ENCODE data around the gene LPCAT2.

LPCAT2 gene

GRCh38 chr16:55563797-55564196 lies 54.9 kb downstream of the LPCAT2 start:
- no peak for DNase-seq
- Histone ChIP-seq H3K27ac (ENCODE audit: insufficient read depth, low read length, poor library complexity, severe bottlenecking) (no peak overlapping the region), H3K4me3 (ENCODE audit: insufficient read depth, low read depth, low read length, poor library complexity, severe bottlenecking) (no peak overlapping the region), H3K36me3 (ENCODE audit: control insufficient read depth, insufficient read depth, low read length) (no peaks in the 10 kb centered on the region), H3K9me3 (ENCODE audit: control insufficient read depth, low read length) (no peaks in the 10 kb centered on the region), H3K27me3 (replicated peaks; ENCODE audit: control insufficient read depth, insufficient read depth, low read length, poor library complexity, severe bottlenecking) (no peaks in the 10 kb centered on the region), H3K4me1 (ENCODE audit: control insufficient read depth, insufficient read depth, low read length, poor library complexity, severe bottlenecking) (no peaks in the 10 kb centered on the region)

DNA sequence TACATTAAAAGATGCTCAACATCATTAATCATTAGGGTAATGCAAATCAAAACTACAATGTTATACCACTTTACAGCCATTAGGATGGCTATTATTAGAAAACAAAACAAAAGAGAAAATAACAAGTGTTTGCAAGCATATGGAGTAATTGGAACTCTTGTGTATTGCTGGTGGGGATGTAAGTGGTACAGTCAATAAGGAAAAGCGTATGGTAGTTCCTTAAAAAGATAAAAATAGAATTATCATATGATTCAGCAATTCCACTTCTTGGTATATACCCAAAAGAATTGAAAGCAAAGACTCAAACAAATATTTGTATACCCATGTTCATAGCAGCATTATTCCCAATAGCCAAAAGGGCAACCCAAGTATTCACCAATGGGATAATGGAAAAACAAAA lies 56.2 kb downstream of the LPCAT2 start:
- Histone ChIP-seq H3K27ac (ENCODE audit: insufficient read depth, low read length, poor library complexity, severe bottlenecking) (no peak overlapping the region), H3K4me1 (ENCODE audit: control insufficient read depth, insufficient read depth, low read length, poor library complexity, severe bottlenecking) (no peaks in the 10 kb centered on the region)

DNA sequence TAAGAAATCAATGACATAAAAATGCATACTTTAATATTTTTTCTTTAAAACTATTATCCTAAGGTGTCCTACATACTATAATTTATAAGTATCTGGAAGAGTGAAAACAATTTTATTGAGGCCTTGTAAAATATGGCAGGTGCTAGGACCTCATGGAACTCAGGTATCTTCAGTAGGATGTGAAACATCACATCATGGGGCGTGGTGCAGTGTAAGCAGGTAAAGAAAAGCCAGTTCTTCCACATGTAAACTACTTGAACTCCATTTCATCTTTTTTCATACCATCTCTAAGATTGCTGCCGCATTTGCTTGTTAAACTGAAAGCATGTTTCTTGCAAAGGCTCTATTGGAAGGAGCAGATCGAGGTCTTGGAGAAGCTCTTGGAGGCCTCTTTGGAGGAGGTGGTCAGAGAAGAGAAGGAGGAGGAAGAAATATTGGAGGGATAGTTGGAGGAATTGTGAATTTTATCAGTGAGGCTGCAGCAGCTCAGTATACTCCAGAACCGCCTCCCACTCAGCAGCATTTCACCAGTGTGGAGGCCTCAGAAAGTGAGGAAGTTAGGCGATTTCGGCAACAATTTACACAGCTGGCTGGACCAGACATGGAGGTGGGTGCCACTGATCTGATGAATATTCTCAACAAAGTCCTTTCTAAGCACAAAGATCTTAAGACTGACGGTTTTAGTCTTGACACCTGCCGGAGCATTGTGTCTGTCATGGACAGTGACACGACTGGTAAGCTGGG lies 57.7 kb downstream of the LPCAT2 start, which contains the start of gene CAPNS2:
CAPNS2 (plus strand) TSS at position 253 of the 744 bp plus-strand sequence; CDS start at position 326, 73 bp downstream.
- no peak within 1 kb of the TSS for H3K4me3 ChIP-seq (ENCODE audit: insufficient read depth, low read depth, low read length, poor library complexity, severe bottlenecking)
- no peaks in the 10 kb centered on the region for H3K9me3 ChIP-seq (ENCODE audit: control insufficient read depth, low read length)
- no peaks in the 10 kb centered on the region for H3K27me3 ChIP-seq (replicated peaks; ENCODE audit: control insufficient read depth, insufficient read depth, low read length, poor library complexity, severe bottlenecking)
- no peaks in the 10 kb centered on the region for H3K36me3 ChIP-seq (ENCODE audit: control insufficient read depth, insufficient read depth, low read length)
- DNase-seq: no peak
- no peak within 1 kb of the TSS for H3K27ac ChIP-seq (ENCODE audit: insufficient read depth, low read length, poor library complexity, severe bottlenecking)
- H3K4me1 ChIP-seq (ENCODE audit: control insufficient read depth, insufficient read depth, low read length, poor library complexity, severe bottlenecking): no peaks in the 10 kb centered on the region

More for the DNA sequence above, 56.2 kb downstream of the LPCAT2 start:
- Histone ChIP-seq H3K4me3 (ENCODE audit: insufficient read depth, low read depth, low read length, poor library complexity, severe bottlenecking) (no peak overlapping the region), H3K36me3 (ENCODE audit: control insufficient read depth, insufficient read depth, low read length) (no peaks in the 10 kb centered on the region), H3K27me3 (replicated peaks; ENCODE audit: control insufficient read depth, insufficient read depth, low read length, poor library complexity, severe bottlenecking) (no peaks in the 10 kb centered on the region), H3K9me3 (ENCODE audit: control insufficient read depth, low read length) (no peaks in the 10 kb centered on the region)
- no peak for DNase-seq

GRCh38 chr16:55567382-55567781 lies 58.5 kb downstream of the LPCAT2 start:
- H3K4me3 ChIP-seq (ENCODE audit: insufficient read depth, low read depth, low read length, poor library complexity, severe bottlenecking): no peak overlapping the region
- no peaks in the 10 kb centered on the region for H3K4me1 ChIP-seq (ENCODE audit: control insufficient read depth, insufficient read depth, low read length, poor library complexity, severe bottlenecking)
- no peak for DNase-seq
- no peak overlapping the region for H3K27ac ChIP-seq (ENCODE audit: insufficient read depth, low read length, poor library complexity, severe bottlenecking)
- H3K27me3 ChIP-seq (replicated peaks; ENCODE audit: control insufficient read depth, insufficient read depth, low read length, poor library complexity, severe bottlenecking): no peaks in the 10 kb centered on the region
- no peaks in the 10 kb centered on the region for H3K36me3 ChIP-seq (ENCODE audit: control insufficient read depth, insufficient read depth, low read length)
- no peaks in the 10 kb centered on the region for H3K9me3 ChIP-seq (ENCODE audit: control insufficient read depth, low read length)

GRCh38 chr16:55568207-55568606 lies 59.3 kb downstream of the LPCAT2 start:
- Histone ChIP-seq H3K9me3 (ENCODE audit: control insufficient read depth, low read length) (no peaks in the 10 kb centered on the region), H3K27ac (ENCODE audit: insufficient read depth, low read length, poor library complexity, severe bottlenecking) (no peak overlapping the region), H3K36me3 (ENCODE audit: control insufficient read depth, insufficient read depth, low read length) (no peaks in the 10 kb centered on the region), H3K4me1 (ENCODE audit: control insufficient read depth, insufficient read depth, low read length, poor library complexity, severe bottlenecking) (no peaks in the 10 kb centered on the region), H3K4me3 (ENCODE audit: insufficient read depth, low read depth, low read length, poor library complexity, severe bottlenecking) (no peak overlapping the region), H3K27me3 (replicated peaks; ENCODE audit: control insufficient read depth, insufficient read depth, low read length, poor library complexity, severe bottlenecking) (no peaks in the 10 kb centered on the region)
- no peak for DNase-seq

DNA sequence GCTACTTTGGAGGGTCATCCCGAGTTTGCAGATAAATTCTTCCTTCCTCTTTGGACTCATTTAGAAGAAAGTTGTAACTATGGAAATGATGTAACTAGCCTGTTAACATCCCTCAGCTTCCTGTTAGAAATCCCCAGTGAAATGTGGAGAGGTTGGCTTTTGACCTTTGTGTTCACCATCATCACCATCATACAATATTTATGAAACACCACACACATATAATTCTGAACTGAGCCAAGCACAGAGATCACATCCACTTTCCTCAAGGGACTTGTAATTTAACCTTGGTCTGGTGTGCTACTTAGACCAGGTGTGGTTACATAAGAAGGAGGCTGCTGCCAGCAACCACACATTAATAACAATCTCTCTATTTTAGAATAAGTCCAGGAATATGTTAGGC lies 60.2 kb downstream of the LPCAT2 start:
- no peak for DNase-seq
- no peaks in the 10 kb centered on the region for H3K36me3 ChIP-seq (ENCODE audit: control insufficient read depth, insufficient read depth, low read length)
- H3K27me3 ChIP-seq (replicated peaks; ENCODE audit: control insufficient read depth, insufficient read depth, low read length, poor library complexity, severe bottlenecking): no peaks in the 10 kb centered on the region
- no peak overlapping the region for H3K4me3 ChIP-seq (ENCODE audit: insufficient read depth, low read depth, low read length, poor library complexity, severe bottlenecking)
- no peaks in the 10 kb centered on the region for H3K9me3 ChIP-seq (ENCODE audit: control insufficient read depth, low read length)
- H3K27ac ChIP-seq (ENCODE audit: insufficient read depth, low read length, poor library complexity, severe bottlenecking): no peak overlapping the region
- H3K4me1 ChIP-seq (ENCODE audit: control insufficient read depth, insufficient read depth, low read length, poor library complexity, severe bottlenecking): no peaks in the 10 kb centered on the region

DNA sequence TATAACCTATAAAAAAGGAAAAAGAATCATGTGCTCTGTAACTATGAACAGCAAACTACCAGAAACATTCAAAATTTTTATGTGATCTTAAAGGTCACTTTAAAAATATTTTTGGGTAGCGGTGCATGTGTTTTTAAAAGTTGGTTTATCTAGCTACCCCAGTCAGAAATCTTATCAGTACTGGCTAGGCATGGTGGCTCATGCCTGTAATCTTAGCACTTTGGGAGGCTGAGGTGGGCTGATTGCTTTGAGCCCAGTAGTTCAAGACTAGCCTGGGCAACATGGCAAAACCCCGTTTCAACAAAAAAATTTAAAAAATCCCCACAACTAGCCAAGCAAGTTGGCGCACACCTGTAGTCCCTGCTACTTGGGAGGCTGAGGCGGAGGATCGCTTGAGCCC lies 61.3 kb downstream of the LPCAT2 start:
- Histone ChIP-seq H3K4me3 (ENCODE audit: insufficient read depth, low read depth, low read length, poor library complexity, severe bottlenecking) (no peak overlapping the region), H3K27me3 (replicated peaks; ENCODE audit: control insufficient read depth, insufficient read depth, low read length, poor library complexity, severe bottlenecking) (no peaks in the 10 kb centered on the region)
- no peak for DNase-seq

DNA sequence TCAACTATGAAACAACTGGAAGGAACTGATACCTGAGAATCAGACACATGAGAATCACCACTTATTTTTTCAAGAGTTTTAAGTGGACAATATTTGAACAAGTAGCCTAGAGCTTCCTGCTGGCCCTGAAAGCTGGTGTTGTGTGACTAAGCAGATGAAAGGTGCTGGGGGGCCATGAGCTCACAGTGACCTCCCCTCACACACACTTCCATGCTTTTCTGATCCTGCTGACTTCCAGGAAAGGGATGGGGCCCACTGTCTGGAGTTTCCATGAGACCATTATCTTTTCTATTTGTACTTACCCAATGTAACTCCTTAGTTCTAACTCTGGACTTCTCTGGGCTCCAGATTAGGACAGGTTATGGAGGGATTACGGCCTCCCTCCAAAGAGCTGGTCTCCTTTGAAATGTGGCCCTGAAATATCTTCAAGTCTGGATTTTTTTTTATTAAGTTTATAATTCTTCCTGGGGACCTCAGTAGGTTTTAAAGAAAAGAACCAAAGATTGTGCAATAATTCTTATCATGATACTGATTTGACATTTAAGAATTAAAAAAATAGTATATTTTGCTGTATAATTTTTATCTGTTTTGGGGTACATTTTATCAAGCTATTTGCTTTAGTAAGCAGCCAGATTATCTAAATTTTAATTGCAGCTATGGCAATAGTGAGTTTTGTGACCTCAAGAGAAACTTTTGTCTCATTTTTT lies 62.5 kb downstream of the LPCAT2 start:
- Histone ChIP-seq H3K27me3 (replicated peaks; ENCODE audit: control insufficient read depth, insufficient read depth, low read length, poor library complexity, severe bottlenecking) (no peaks in the 10 kb centered on the region), H3K4me1 (ENCODE audit: control insufficient read depth, insufficient read depth, low read length, poor library complexity, severe bottlenecking) (no peaks in the 10 kb centered on the region), H3K36me3 (ENCODE audit: control insufficient read depth, insufficient read depth, low read length) (no peaks in the 10 kb centered on the region), H3K9me3 (ENCODE audit: control insufficient read depth, low read length) (no peaks in the 10 kb centered on the region), H3K4me3 (ENCODE audit: insufficient read depth, low read depth, low read length, poor library complexity, severe bottlenecking) (no peak overlapping the region), H3K27ac (ENCODE audit: insufficient read depth, low read length, poor library complexity, severe bottlenecking) (no peak overlapping the region)
- DNase-seq: no peak

More for the DNA sequence above, 61.3 kb downstream of the LPCAT2 start:
- H3K27ac ChIP-seq (ENCODE audit: insufficient read depth, low read length, poor library complexity, severe bottlenecking): no peak overlapping the region
- H3K4me1 ChIP-seq (ENCODE audit: control insufficient read depth, insufficient read depth, low read length, poor library complexity, severe bottlenecking): no peaks in the 10 kb centered on the region
- H3K9me3 ChIP-seq (ENCODE audit: control insufficient read depth, low read length): no peaks in the 10 kb centered on the region
- H3K36me3 ChIP-seq (ENCODE audit: control insufficient read depth, insufficient read depth, low read length): no peaks in the 10 kb centered on the region

DNA sequence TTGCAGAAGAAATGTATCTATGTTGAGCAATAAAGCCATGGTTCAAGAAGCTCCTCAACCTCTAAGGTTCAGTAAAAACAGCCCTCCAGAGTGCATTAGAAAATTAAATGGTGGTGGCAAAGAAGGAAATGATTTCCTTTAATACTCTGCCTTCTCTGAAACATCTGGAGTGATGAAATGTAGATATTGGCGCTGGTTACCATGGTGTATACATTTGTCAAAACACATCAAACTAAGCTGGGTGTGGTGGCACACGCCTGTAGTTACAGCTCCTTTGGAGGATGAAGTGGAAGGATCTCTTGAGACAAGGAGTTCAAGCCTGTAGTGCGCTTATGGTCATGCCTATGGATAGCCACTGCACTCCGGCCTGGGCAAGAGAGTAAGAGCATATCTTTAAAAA lies 63.6 kb downstream of the LPCAT2 start:
- Histone ChIP-seq H3K27ac (ENCODE audit: insufficient read depth, low read length, poor library complexity, severe bottlenecking) (no peak overlapping the region), H3K4me1 (ENCODE audit: control insufficient read depth, insufficient read depth, low read length, poor library complexity, severe bottlenecking) (no peaks in the 10 kb centered on the region), H3K9me3 (ENCODE audit: control insufficient read depth, low read length) (no peaks in the 10 kb centered on the region), H3K4me3 (ENCODE audit: insufficient read depth, low read depth, low read length, poor library complexity, severe bottlenecking) (no peak overlapping the region), H3K36me3 (ENCODE audit: control insufficient read depth, insufficient read depth, low read length) (no peaks in the 10 kb centered on the region), H3K27me3 (replicated peaks; ENCODE audit: control insufficient read depth, insufficient read depth, low read length, poor library complexity, severe bottlenecking) (no peaks in the 10 kb centered on the region)
- no peak for DNase-seq

- H3K4me3 ChIP-seq (ENCODE audit: insufficient read depth, low read depth, low read length, poor library complexity, severe bottlenecking): no peak overlapping the region
- no peaks in the 10 kb centered on the region for H3K4me1 ChIP-seq (ENCODE audit: control insufficient read depth, insufficient read depth, low read length, poor library complexity, severe bottlenecking)
- no peak overlapping the region for H3K27ac ChIP-seq (ENCODE audit: insufficient read depth, low read length, poor library complexity, severe bottlenecking)
Observed at GRCh38 chr16:55574811-55575210, 65.9 kb downstream of the LPCAT2 start.

More at GRCh38 chr16:55574811-55575210, 65.9 kb downstream of the LPCAT2 start:
- no peaks in the 10 kb centered on the region for H3K9me3 ChIP-seq (ENCODE audit: control insufficient read depth, low read length)
- H3K27me3 ChIP-seq (replicated peaks; ENCODE audit: control insufficient read depth, insufficient read depth, low read length, poor library complexity, severe bottlenecking): no peaks in the 10 kb centered on the region
- DNase-seq: no peak
- H3K36me3 ChIP-seq (ENCODE audit: control insufficient read depth, insufficient read depth, low read length): no peaks in the 10 kb centered on the region

Measured in effector memory CD4-positive, alpha-beta T cell (primary cell).